ENCODE measurements around the gene IRF7.
"Not testable (repeated sequence)": the region's sequence is repeated elsewhere in the genome, so short reads cannot be mapped to it uniquely, and the experiment has no call there.

The IRF7 gene

GRCh38 chr11:579830-580601 lies 35.7 kb downstream of the IRF7 start:
- DNase-seq, result no peak

- no peak for DNase-seq
Measured at GRCh38 chr11:578276-579035, 37.3 kb downstream of the IRF7 start.

- no peak for DNase-seq
Measured at GRCh38 chr11:577611-577894, 38.2 kb downstream of the IRF7 start.

- DNase-seq, result peak; percentile 30
Measured at GRCh38 chr11:576811-577610, 38.7 kb downstream of the IRF7 start.

GRCh38 chr11:575996-576768 lies 39.6 kb downstream of the IRF7 start, which contains the start of gene PHRF1:
TSS of gene PHRF1 (plus strand) at chr11:576470. CDS start at chr11:581513, 5,043 bp downstream.
- DNase-seq, result peak; percentile 96

GRCh38 chr11:575313-575995 lies 40.3 kb downstream of the IRF7 start:
- DNase-seq, result no peak

GRCh38 chr11:574632-575312 lies 41.0 kb downstream of the IRF7 start:
- DNase-seq, result peak; percentile 23

GRCh38 chr11:574031-574570 lies 41.6 kb downstream of the IRF7 start:
- not testable (repeated sequence) for DNase-seq

- no peak for DNase-seq
Measured at GRCh38 chr11:573146-573759, 42.5 kb downstream of the IRF7 start.

- DNase-seq, result no peak
Measured at GRCh38 chr11:571802-572185, 44.0 kb downstream of the IRF7 start.

- no peak for DNase-seq
Measured at GRCh38 chr11:569158-569885, 46.4 kb downstream of the IRF7 start.

- DNase-seq, result peak; percentile 97
Measured at GRCh38 chr11:568306-569157, 47.2 kb downstream of the IRF7 start.

- DNase-seq, result peak; percentile 32
Measured at GRCh38 chr11:567629-568292, 48.0 kb downstream of the IRF7 start.

GRCh38 chr11:567011-567628 lies 48.6 kb downstream of the IRF7 start:
- peak; percentile 23 for DNase-seq

GRCh38 chr11:565921-566509 lies 49.7 kb downstream of the IRF7 start:
- no peak for DNase-seq

- DNase-seq, result no peak
Measured at GRCh38 chr11:563812-564578, 51.8 kb downstream of the IRF7 start.
